Measurements from ENCODE around the gene DOK1. TPM values are rescaled to one million over a fixed set of nuclear protein-coding genes. Genes with fewer than 3 reads are reported as not detected.

Gene DOK1
- polyA plus RNA-seq, 1 donor (not counting 4 experiments of a cell fraction or from before 2014, with no cell fraction given) = 0.97 TPM

DNA sequence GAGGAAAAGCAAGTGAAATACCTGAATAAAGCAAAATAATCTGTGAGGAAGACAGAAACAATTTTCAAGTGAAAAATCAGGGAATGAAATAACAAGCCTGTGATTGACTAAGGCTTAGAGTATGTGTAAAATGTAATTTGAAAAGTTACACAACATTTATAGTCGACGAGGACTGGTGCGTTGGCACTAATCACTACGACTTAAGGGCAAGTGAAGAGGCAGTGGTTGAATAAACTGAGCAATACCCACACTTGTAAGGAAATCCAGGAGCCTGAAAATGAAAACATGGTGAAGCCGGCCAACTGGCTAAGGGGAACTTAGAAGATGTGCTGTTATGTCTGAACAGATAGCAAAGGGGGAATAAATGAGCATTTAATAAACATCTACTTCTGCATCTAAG, 13.4 kb downstream of the DOK1 start:
- FAIRE-seq (peak; percentile 67), DNase-seq (ENCODE audit: low read depth, low spot score) (no peak)
- H2AFZ ChIP-seq (ENCODE audit: control insufficient read depth, low read length) = no peak overlapping the region
- H3K9me3 ChIP-seq (ENCODE audit: control insufficient read depth, low read depth, low read length) = no peaks in the 10 kb centered on the region
- no peak overlapping the region for H3K4me3 ChIP-seq (ENCODE audit: control insufficient read depth in 2 of 3, extremely low read depth in 1 of 3, insufficient read depth in 2 of 3, low read depth in 1 of 3, low read length in 3 of 3)
- no peaks in the 10 kb centered on the region for H4K20me1 ChIP-seq (ENCODE audit: control insufficient read depth, extremely low read depth, insufficient read depth, low read length)
- no peak for TF ChIP-seq CTCF (optimal IDR thresholded peaks at IDR 0.05 in 1 of 3, IDR thresholded peaks at IDR 0.05 in 1 of 3, conservative IDR thresholded peaks at IDR 0.05 in 1 of 3; ENCODE audit: extremely low read depth in 1 of 3, insufficient read depth in 2 of 3, low read length in 3 of 3)
- no peak for TF ChIP-seq EZH2 (IDR thresholded peaks at IDR 0.05; ENCODE audit: low read length)
- H3K9me1 ChIP-seq (ENCODE audit: control insufficient read depth, extremely low read depth, insufficient read depth, low read length) = no peaks in the 10 kb centered on the region
- no peaks in the 10 kb centered on the region for H3K27me3 ChIP-seq (ENCODE audit: control insufficient read depth, extremely low read depth, insufficient read depth, low read length)
- dilution Hi-C loops (cut with MboI; ENCODE audit: extremely low pct_ligation_motif_present, low sequenced_read_pairs) = no loop called here
- H3K9ac ChIP-seq (ENCODE audit: control insufficient read depth, extremely low read depth, insufficient read depth, low read length) = no peak overlapping the region
- peak overlapping the region; percentile 41 for H3K4me2 ChIP-seq (ENCODE audit: control insufficient read depth, extremely low read depth, insufficient read depth, low read depth, low read length)
- no peaks in the 10 kb centered on the region for H3K36me3 ChIP-seq (ENCODE audit: control insufficient read depth in 2 of 2, extremely low read depth in 1 of 2, insufficient read depth in 2 of 2, low read length in 2 of 2)
- peak overlapping the region; percentile 55 for H3K27ac ChIP-seq (ENCODE audit: control insufficient read depth, insufficient read depth, low read length)
- no peaks in the 10 kb centered on the region for H3K79me2 ChIP-seq (ENCODE audit: control insufficient read depth, insufficient read depth, low read length)
- H3K4me1 ChIP-seq (ENCODE audit: control insufficient read depth, extremely low read depth, insufficient read depth, low read length) = peaks cover 39% of the 10 kb centered on the region

DNA sequence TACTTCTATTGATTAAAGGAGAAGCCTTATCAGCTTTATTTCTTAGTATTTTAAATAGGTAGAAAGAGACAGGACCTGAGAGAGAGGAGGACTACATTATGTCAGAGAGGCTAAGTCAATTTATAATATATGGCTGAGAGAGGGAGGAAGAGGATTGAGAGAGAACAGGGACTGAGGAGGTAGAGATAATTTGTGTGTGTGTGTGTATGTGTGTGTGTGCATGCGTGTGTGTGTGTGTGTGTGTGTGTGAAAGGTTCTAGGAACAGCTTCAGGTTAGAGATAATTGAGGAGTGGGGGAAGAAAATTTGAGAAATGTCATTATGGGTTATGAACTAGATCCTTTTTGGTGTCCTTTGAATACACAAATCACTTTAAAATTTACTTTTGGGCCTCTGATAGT, 15.2 kb downstream of the DOK1 start:
- no peak for DNase-seq (ENCODE audit: low read depth, low spot score)
- TF ChIP-seq EZH2 (IDR thresholded peaks at IDR 0.05; ENCODE audit: low read length) (no peak), CTCF (optimal IDR thresholded peaks at IDR 0.05 in 1 of 3, IDR thresholded peaks at IDR 0.05 in 1 of 3, conservative IDR thresholded peaks at IDR 0.05 in 1 of 3; ENCODE audit: extremely low read depth in 1 of 3, insufficient read depth in 2 of 3, low read length in 3 of 3) (no peak)
- no peaks in the 10 kb centered on the region for H3K79me2 ChIP-seq (ENCODE audit: control insufficient read depth, insufficient read depth, low read length)
- dilution Hi-C loops (cut with MboI; ENCODE audit: extremely low pct_ligation_motif_present, low sequenced_read_pairs) = no loop called here
- H2AFZ ChIP-seq (ENCODE audit: control insufficient read depth, low read length) = no peak overlapping the region
- no peak overlapping the region for H3K4me2 ChIP-seq (ENCODE audit: control insufficient read depth, extremely low read depth, insufficient read depth, low read depth, low read length)
- H3K27me3 ChIP-seq (ENCODE audit: control insufficient read depth, extremely low read depth, insufficient read depth, low read length) = no peaks in the 10 kb centered on the region
- H3K9me1 ChIP-seq (ENCODE audit: control insufficient read depth, extremely low read depth, insufficient read depth, low read length) = no peaks in the 10 kb centered on the region
- no peak for FAIRE-seq
- no peaks in the 10 kb centered on the region for H3K9me3 ChIP-seq (ENCODE audit: control insufficient read depth, low read depth, low read length)
- no peaks in the 10 kb centered on the region for H4K20me1 ChIP-seq (ENCODE audit: control insufficient read depth, extremely low read depth, insufficient read depth, low read length)
- H3K36me3 ChIP-seq (ENCODE audit: control insufficient read depth in 2 of 2, extremely low read depth in 1 of 2, insufficient read depth in 2 of 2, low read length in 2 of 2) = no peaks in the 10 kb centered on the region
- peaks cover 38% of the 10 kb centered on the region for H3K4me1 ChIP-seq (ENCODE audit: control insufficient read depth, extremely low read depth, insufficient read depth, low read length)
- no peak overlapping the region for H3K9ac ChIP-seq (ENCODE audit: control insufficient read depth, extremely low read depth, insufficient read depth, low read length)
- H3K27ac ChIP-seq (ENCODE audit: control insufficient read depth, insufficient read depth, low read length) = no peak overlapping the region
- no peak overlapping the region for H3K4me3 ChIP-seq (ENCODE audit: control insufficient read depth in 2 of 3, extremely low read depth in 1 of 3, insufficient read depth in 2 of 3, low read depth in 1 of 3, low read length in 3 of 3)
